Measurements from ENCODE around the gene DAP.

DNA sequence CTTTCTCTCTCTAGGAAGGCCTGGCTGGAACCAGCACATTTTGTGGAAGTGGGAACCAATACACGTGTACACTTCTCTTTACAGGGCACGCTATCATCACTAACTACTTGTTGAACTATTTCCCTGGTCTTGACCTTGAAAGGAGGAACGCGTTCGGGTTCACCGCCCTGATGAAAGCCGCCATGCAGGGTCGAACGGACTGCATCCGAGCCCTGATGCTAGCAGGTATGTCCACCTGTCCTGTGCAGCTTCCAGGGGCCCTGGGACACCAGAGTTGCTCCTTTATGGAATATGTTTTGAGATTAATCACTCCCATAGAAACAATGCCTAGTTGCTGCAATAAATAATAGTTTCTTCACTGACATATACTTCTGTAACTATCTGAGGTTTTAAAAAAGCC lies 123.1 kb downstream of the DAP start:
- TF ChIP-seq CTCF (IDR thresholded peaks at IDR 0.05; ENCODE audit: insufficient read depth, low read length, poor library complexity, severe bottlenecking) = no peak
- no peak for TF ChIP-seq EZH2phosphoT487 (conservative IDR thresholded peaks at IDR 0.05; ENCODE audit: low read length)

All from SU-DHL-6 (cell line).